AG04449 (cell line): Measurements from ENCODE around the gene STEEP1.

Experiments
- CTCF ChIA-PET: fragments of 350-600 bp; formaldehyde crosslinking; extraction: SDS; loops from one replicate; lab custom pipeline; 2021; ENCODE audit warnings: antibody characterized with exemption; lab: Yijun Ruan, JAX
- POLR2A ChIA-PET: fragments of 400-600, 350-600 bp; formaldehyde crosslinking; extraction: SDS; loops from one replicate; lab custom pipeline; 2020; ENCODE audit warnings: antibody characterized with exemption, inconsistent platforms; lab: Yijun Ruan, JAX
- DNase-seq: peaks from one replicate; pipeline ENCODE4 v3.0.0-alpha.2; 2010; ENCODE audit warnings: low read depth, low spot score
- H3K4me3 ChIP-seq: 2 replicates; pipeline ENCODE4 v1.5.1; 2011; ENCODE audit warnings: low read depth, mild to moderate bottlenecking, control low read depth, low read length
- CTCF ChIP-seq: IDR thresholded peaks from one replicate; pipeline ENCODE4 v1.5.1; 2011; ENCODE audit warnings: mild to moderate bottlenecking, moderate library complexity, low read length, control low read depth, inconsistent platforms; ENCODE audit not compliant: insufficient read depth; ENCODE audit errors: missing control alignments

The STEEP1 gene

DNA sequence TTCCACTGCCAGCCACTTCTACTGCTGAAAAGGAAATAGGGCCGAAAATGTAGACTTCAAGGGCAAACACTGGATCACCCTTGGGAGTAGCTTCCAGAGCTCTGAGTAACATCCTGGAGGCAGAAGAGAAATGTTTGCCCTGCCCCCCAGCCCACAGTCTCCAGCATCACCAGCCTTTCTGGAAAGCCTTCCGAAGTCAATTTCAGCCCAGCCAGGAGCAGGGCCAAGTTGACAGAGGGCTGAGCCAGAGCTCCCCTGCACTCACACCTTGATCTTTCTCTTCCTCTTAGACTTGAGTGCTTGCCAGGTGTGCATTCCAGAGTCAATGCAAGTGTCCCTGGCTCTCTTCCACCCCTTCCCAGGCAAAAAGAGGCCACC, 61.7 kb downstream of the STEEP1 start:
- CTCF ChIA-PET: interaction anchor here (0.6 to 29.7 kb wide), 5 partner anchors 6 to 1145 kb away, joined by 3 to 627 read pairs (median 4); no protein-coding TSS in a partner anchor
- POLR2A ChIA-PET: interaction anchor here (1.2 to 1.7 kb wide), 3 partner anchors 9 to 288 kb away, joined by 3 to 10 read pairs (median 3); partner anchors contain the start of gene RPL39
- H3K4me3 ChIP-seq: no peak overlapping the region
- no peak for TF ChIP-seq CTCF
- DNase-seq: peak; percentile 40

DNA sequence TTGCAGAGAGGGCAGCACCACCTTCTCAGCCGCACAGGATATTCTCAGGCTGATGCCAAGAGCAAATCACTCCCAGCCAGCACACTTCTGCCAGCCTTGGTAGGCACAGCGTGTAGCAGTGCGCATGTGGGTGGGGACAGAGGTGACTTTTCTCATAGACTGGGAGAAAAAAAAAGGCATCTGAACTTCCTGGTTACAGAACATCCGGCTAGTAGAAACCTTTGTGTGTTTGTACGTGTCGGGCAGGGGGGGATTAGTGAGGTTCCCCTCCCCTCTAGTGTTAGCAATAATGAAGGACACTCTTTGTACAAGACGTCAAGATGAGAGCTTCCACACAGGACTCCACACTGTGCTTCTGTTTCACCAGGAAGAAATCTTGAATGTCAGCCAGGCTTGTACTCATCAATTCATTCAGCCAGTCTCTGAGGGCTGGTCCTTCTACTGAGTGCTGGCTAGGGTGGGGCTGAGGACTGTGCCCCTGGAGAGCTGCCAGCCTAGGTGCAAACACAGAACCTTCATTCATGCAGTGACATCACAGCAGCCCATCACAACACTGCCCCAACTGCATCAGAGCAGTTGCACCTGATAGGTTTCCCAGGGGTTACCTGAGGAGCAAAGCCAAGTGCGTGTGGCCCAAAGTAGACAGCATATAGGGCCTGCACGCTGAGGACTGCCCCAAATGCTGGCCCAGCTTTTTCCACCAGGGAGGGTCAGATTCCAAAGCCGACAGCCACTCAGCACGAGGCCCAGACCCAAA, 62.3 kb downstream of the STEEP1 start:
- no peak for TF ChIP-seq CTCF
- DNase-seq: no peak
- no peak overlapping the region for H3K4me3 ChIP-seq
- CTCF ChIA-PET: interaction anchor here (0.6 to 29.7 kb wide), 5 partner anchors 7 to 1145 kb away, joined by 3 to 627 read pairs (median 4); no protein-coding TSS in a partner anchor
- POLR2A ChIA-PET: interaction anchor here (1.2 to 1.7 kb wide), 3 partner anchors 10 to 289 kb away, joined by 3 to 10 read pairs (median 3); partner anchors contain the start of gene RPL39

DNA sequence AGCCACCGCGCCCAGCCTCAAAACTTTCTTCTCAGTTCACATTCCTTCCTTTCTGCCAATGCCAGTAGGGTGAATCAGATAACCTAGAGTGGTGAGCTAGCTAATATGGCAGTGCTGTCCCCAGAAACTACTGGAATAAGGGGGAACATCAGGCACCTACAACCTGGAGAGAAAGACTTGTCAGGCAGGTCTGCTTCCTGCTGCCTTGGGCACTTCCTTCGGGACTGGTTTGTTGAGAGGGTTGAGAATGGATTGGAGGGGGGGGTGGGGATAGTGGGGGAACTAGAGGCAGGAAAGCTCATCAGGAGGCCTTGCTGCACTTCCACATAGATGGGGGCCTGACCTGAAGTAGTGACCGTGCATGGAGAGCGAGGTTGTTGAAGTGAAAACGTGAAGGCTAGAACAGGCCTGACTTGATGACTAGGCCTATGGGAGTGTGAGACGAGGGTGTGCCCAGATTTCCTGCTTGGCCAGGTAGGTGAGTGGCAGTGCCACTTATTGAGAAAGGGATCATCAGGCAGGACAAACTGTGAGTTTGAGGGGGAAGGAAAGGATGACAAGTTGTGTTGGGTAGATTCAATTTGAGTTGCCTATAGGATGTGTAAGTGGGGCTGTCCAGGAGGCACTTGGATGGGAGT, 63.6 kb downstream of the STEEP1 start:
- no peak for DNase-seq
- no peak for TF ChIP-seq CTCF
- no peak overlapping the region for H3K4me3 ChIP-seq
- ChIA-PET POLR2A (no interaction called here), CTCF (interaction anchor here (1.1 to 29.7 kb wide), 3 partner anchors 8 to 32 kb away, joined by 3 to 627 read pairs (median 627); no protein-coding TSS in a partner anchor)

DNA sequence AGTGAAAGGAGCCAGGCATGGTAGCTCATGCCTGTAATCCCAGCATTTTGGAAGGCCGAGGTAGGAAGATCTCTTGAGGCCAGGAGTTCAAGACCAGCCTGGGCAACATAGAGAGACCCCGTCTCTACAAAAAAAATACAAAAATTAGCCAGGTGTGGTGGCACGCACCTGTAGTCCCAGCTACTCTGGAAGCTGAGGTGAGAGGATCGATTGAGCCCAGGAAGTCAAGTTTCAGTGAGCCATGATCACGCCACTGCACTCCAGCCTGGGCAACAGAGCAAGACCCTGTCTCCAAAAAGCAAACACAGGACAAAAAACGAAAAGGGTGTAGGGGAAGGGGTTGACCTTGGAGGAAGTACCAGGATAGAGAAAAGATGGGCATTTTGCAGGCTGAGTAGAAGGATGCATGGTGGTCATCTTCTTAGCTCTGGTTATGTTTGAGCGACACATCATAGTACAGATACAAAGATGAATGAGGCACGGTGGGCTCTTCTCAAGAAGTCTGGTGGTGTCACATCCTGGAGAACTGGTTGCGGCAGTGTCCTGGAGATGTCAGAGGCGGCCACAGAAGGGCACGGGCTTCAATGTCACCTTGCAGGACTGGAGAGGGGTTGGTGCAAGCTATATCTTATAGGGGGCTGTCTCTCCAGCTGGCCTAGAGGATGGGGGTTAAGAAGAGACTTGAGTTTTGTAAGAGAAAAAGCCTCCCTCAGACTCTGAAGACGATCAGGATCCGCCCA, 65.0 kb downstream of the STEEP1 start:
- POLR2A ChIA-PET: no interaction called here

DNA sequence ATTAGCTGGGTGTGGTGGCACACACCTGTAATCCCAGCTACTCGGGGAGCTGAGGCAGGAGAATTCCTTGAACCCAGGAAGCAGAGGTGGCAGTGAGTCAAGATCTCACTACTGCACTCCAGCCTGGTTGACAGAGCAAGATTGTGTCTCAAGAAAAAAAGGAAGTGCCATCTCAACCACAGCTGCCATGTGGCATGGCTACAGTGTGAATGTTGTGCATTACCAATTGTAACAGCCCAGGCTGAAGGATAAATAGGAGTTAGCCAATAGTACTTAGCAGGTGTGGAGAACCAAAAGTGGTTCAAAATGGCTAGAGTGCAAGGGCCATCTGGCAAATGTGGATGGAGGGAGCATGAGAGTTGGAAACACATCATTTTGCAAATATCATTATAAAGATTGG, 68.0 kb downstream of the STEEP1 start:
- DNase-seq: no peak
- H3K4me3 ChIP-seq: no peak overlapping the region
- no peak for TF ChIP-seq CTCF
- CTCF ChIA-PET: interaction anchor here (0.6 to 29.7 kb wide), 5 partner anchors 8 to 283 kb away, joined by 3 to 627 read pairs (median 4); no protein-coding TSS in a partner anchor
- POLR2A ChIA-PET: no interaction called here

More for the DNA sequence above, 65.0 kb downstream of the STEEP1 start:
- no peak for DNase-seq
- no peak for TF ChIP-seq CTCF
- no peak overlapping the region for H3K4me3 ChIP-seq
- CTCF ChIA-PET: interaction anchor here (0.6 to 29.7 kb wide), 3 partner anchors 9 to 94 kb away, joined by 3 to 627 read pairs (median 627); no protein-coding TSS in a partner anchor
